HK-2 (cell line): Measurements from ENCODE around the gene MKNK2.
A peak's percentile ranks its signal among the peaks of the same experiment; 100 is the strongest.
"Not testable (repeated sequence)": the region's sequence is repeated elsewhere in the genome, so short reads cannot be mapped to it uniquely, and the experiment has no call there.

ENCODE experiments used
- DNase-seq: peaks from one replicate; pipeline ENCODE4 v3.0.0-alpha.2; 2018; ENCODE audit not compliant: unreplicated experiment

MKNK2 gene

DNA sequence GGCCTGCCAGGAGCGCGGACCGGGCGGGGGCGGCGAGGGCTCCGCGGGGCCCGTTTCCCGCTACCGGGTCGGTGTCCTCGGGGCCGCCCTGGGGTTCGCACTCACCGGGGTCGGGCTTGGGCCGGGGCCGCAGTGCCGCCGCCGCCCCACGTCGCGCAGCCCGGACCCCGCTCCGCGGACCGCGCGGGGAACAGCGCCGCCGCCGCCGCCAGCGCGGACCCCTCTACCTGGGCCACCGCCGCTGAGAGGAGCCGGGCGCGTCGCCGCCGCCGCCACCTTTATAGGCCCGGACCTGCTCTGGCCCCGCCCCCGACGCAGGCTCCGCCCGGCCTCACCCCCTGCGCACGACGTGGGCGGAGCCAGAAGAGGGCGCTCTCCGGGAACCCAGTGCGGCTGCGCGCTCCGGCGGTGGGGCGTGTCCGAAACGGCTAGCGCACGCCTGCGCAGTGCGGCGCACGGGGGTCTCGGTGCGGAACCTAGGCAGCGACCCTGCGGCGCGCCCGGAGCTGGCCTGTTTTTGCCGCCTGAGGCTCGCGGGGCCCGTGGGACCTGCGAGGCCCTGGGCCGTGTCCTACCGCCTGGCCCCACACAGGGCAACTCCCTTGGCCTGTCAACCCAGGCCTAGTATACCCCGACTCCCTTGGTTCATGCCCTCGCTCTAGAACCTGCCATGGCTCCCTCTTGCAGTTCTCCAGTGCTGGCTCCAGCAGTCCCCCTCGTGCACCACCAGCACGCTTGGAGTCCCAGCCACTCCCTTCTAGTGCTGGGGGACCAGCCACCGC is at the start of gene MKNK2:
Gene MKNK2, minus strand, starts transcription at position 254 of the 782 bp plus-strand sequence. CDS start 393 bp downstream, outside the sequence.
- peak; percentile 97 for DNase-seq

DNA sequence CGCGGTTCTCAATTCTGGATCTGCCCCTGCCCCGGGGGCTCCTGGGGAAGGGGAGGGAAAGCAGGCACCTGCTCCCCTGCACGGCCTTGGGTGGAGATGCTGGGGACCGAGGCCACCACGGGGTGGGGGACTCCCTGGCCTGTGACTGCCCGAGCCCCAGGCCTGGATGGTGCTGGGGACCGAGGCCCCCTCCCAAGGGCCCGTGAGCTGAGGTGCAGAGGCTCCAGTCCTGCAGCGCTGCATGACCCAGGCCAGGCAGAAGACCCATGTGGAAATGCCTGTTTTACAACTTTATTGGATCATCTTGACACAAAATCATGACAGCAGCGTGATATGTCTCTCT is 49.6 kb upstream of the MKNK2 start:
- no peak for DNase-seq

DNA sequence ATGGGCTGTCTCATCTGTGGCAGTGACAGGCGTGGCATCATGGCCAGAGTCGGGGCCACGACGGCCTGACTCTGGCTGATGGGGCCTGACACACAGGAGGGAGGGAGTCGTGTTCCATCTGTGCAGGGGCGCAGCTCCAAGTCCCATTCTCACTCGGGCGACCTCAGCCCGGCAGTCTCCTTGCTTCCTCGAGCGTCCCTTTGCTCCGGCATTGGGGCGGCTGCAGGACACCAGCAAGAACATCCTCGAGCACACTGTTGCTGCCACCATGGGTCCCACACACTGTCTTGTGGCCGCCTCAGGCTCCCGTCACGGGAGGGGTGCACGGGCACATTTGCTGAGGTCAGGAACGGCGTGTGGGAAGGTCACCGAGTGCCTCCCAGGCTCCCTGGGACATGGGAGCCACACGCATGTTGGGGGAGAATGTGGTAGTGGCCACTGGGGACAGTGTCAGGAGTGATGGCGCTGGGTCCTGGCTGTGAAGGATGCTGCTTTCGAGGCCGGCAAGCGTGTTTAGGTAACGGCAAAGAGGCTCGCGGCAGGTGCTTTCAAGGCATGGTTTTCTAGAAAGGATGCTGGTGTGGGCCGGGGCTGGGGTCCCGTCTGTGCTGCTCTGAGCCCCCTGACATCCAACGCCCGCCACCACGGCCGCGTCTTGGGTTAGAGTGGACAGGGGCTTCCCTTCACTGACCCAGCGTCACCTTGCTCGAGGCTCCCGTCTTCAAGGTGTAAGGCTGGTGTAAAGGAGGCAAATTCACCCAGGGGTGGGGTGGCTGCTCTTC is 49.1 kb upstream of the MKNK2 start:
- no peak for DNase-seq

DNA sequence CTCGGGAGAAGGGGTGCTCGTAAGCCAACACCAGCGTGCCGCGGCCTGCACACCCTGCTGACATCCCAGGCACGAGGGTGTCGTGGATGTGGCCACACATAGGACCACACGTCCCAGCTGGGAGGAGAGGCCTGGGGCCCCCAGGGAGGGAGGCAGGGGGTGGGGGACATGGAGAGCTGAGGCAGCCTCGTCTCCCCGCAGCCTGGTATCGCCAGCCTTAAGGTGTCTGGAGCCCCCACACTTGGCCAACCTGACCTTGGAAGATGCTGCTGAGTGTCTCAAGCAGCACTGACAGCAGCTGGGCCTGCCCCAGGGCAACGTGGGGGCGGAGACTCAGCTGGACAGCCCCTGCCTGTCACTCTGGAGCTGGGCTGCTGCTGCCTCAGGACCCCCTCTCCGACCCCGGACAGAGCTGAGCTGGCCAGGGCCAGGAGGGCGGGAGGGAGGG is 48.0 kb upstream of the MKNK2 start:
- DNase-seq = no peak

DNA sequence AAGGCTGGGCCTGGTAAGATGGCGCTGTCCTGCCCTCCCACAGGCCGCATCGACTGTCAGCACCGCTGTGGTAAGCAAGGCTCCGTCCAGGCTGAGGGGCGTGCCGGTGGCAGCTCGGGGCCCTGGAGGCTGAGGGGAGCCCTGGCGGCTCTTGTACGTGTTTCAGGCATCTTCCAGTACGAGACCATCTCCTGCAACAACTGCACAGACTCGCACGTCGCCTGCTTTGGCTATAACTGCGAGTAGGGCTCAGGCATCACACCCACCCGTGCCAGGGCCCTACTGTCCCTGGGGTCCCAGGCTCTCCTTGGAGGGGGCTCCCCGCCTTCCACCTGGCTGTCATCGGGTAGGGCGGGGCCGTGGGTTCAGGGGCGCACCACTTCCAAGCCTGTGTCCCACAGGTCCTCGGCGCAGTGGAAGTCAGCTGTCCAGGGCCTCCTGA is 46.9 kb upstream of the MKNK2 start:
- no peak for DNase-seq

DNA sequence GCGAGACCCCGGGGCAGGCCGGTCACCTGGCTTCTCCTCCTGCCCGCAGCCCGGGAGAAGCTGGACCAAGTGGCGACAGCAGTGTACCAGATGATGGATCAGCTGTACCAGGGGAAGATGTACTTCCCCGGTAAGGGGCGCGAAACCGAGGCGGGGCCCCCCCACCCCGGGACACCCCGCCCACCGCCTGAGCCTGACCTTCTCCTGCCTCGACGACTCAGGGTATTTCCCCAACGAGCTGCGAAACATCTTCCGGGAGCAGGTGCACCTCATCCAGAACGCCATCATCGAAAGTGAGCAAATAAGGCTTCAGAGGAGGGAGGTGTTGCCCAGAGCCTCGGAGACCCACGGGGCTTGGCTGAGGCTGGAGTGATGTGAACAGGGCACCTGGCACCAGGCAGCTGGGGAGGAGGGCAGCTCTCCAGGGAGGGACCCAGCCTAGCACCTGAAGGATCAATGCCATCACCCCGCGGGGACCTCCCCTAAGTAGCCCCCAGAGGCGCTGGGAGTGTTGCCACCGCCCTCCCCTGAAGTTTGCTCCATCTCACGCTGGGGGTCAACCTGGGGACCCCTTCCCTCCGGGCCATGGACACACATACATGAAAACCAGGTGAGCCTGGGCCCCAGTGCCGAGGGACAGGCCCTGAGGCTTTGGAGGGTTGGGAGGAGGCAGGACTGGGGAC is 46.3 kb upstream of the MKNK2 start:
- DNase-seq = no peak

DNA sequence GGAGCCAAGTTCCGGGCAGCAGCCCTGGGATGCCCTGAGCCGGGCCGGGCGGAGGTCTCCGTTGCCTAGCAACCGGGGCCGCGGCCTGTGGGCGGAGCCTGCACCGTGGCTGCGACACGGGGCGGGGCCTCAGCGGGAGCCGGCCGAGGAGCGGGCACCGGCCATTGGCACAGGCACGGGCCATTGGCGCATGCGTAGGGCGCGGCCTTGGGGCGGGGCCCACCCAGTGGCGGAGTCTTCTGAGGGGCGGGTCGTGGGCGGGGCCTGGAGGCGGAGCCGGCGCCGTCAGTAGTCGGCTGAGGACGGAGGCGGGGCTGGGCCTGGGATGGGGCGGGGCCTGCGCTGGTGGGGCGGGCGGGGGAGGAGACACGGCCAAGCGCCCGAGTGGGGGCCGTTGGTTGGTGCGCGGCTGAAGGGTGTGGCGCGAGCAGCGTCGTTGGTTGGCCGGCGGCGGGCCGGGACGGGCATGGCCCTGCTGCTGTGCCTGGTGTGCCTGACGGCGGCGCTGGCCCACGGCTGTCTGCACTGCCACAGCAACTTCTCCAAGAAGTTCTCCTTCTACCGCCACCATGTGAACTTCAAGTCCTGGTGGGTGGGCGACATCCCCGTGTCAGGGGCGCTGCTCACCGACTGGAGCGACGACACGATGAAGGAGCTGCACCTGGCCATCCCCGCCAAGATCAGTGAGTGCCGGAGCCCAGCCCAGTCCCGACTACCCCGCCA is 45.6 kb upstream of the MKNK2 start, which contains the start of gene IZUMO4:
Gene IZUMO4, plus strand, starts transcription at position 436 of the 723 bp plus-strand sequence. Its CDS starts 31 bp downstream, at position 467.
- peak; percentile 100 for DNase-seq

DNA sequence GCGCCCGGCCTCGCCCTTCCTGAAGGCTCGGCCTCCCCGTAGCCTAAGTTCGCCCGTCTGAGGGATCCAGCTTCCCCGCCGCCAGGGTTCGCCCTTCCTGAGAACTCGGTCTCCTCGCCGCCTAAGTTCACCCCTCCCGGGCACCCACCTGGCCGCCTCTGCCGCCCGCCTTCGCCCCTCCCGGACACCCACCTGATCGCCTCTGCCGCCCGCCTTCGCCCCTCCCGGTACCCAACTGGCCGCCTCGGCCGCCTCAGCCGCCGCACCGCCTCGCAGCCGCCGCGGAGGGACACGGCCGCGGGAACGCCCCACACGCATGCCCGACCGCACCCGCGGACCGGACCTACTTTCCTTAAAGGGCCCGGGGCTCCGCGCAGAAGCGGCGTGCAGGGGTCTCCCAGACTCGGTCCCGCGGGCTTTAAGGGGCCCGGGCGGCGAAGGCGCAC is 45.0 kb upstream of the MKNK2 start, which contains the start of gene MOB3A:
Gene MOB3A, minus strand, starts transcription at position 293 of the 446 bp plus-strand sequence. CDS start 17,766 bp downstream, outside the sequence.
- peak; percentile 92 for DNase-seq

DNA sequence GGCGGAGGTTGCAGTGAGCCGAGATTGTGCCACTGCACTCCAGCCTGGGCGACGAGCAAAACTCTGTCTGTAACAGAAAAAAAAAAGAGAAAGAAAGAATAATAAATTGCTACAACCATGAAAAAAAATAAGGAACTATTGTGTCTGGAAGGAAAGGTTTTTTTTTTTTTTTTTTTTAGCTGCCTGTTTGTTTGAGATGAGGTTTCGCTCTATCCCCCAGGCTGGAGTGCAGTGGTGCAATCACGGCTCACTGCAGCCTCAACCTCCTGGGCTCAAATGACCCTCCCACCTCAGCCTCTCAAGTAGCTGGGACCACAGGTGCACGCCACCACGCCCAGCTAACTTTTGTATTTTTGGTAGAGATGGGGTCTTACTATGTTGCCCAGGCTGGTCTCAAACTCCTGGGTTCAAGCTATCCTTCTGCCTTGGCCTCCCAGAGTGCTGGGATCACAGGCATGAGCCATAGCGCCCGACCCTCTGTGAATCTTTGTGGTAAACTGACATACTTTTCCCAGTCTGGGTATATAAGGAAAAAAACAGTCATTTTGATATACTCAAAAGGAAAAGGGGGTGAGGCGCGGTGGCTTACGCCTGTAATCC is 41.0 kb upstream of the MKNK2 start:
- DNase-seq = not testable (repeated sequence)

DNA sequence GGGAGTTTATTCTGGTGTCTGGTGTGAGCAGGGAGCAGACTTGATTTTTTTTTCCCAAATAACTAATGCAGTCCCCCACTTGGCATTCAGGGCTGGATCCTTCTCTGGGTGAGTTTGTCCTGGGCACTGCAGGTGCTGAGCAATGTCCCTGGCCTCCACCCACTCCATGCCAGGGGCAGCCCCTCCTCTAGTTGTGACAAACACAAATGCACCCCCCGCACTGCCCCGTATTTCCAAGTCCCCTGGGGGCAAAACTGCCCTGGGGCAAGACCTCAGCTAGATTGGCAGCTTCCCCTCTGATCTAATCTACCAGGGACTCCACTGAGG is 38.6 kb upstream of the MKNK2 start:
- DNase-seq = no peak

DNA sequence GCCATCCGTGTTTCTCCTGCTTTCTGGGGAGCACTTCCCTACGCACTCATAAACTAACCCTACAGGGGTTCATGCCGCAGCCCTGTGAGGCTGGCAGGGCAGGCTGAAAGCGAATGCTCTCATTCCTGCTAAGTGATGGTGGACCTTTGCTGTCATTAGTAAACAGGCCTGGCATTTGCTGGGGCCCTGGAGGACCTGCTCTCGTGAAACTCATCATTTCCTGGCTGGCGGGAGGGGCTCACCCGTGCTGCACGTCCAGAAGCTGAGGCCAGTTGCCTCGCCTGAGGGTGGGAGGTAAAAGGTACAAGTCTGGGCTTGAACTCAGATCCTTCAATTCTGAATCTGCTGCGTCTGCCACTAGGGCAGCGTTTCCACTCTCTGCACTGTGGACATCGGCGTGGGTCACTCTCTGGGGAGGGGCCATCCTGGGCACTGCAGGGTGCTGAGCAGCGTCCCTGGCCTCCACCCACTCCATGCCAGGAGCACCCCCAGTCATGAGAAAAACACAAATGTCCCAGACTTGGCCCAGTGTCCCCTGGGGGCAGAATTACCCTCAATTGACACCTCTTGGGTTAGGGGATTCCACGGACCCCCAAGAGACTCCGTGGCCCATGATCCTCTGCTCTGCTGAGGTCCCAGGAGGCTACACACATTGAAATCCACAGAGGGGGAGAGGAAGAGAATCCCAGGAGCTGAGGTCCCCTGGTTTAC is 38.1 kb upstream of the MKNK2 start:
- no peak for DNase-seq

DNA sequence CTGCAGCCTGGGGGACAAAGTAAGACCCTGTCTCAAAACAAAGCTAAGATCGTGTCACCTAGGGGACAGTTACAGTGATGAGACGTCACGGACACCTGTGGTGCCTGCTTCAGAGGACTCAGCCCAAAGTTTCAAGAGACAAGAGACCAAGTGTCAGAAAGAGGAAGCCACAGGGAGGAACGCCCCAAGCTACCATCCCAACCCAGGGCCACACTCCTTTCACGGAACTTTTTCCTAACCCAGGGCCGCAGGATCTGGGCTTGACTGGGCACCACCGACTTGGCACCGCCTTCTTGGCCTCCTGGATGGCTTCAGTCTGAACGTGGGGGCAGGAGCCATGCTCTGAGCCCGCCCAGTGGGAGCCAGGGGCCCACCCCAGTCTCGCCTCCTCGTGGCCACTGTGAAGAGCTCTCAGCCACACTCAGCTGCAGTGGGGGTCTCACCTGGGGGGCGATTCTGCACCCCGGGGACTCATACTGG is 36.6 kb upstream of the MKNK2 start:
- DNase-seq = no peak

DNA sequence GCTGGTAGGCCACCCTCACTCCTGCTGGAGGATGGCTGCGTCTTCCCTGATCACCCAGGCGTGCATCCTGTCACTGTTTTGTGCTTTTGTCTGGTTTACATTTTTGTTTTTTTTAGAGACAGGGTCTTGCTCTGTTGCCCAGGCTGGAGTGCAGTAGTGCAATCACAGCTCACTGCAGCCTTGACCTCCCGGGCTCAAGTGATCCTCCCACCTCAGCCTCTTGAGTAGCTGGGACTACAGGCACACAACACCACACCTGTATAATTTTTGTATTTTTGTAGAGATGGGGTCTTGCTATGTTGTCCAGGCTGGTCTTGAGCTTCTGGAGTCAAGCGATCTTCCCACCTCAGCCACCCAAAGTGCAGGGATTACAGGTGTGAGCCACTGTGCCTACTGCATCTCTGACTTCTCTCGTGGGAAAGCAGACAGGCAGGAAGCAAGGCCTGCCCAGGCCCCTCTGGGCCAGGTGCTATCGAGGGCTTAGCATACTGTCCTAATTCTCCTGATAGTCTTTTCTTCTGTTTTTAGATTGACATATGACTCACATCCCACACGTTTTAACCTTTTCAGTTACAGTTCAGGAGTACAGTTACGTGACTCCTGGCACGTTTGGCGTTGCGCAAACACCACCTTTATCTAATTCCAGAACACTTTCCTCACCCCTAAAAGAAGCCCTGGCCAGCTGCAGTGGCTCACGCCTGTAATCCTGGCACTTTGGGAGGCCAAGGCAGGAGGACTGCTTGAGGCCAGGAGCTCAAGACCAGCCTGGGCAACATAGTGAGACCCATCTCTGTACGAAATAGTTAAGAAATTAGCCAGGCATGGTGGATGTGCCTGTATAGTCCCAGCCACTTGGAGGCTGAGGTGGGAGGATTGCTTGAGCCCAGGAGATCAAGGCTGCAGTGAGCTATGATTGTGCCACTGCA is 35.9 kb upstream of the MKNK2 start:
- DNase-seq = peak; percentile 82

DNA sequence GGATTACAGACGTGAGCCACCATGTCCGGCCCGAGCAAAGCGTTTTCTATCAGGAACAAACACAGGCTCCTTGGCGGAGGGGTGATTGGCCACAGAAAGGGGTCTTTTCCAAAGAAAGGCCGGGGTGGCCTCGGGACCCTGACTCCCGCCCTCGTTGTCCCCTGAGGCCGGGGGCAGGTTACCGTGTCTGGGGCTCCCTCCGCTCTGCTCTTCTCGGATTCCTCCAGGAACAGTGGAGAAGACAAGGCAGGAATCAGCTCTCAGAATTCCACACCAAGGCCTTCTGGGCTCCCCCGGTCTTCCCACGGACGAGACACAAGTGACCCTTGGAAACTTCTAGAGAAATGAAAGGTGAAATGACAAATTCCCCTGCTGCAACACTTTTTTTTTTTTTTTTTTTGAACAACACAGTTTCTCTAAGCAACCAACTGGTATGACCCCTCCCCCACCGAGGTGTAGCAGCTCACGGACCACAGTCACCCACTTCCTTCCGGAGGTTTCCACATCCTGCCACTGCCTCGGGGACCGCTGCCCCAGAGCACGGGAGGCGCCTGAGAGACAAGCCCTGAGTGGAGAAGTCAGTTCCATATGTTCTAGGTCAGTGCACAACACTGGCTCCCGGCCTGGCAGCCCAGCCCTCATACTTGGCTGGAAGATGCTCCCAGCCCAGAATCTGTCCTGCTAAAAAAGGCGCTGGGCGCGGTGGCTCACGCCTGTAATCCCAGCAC is 34.1 kb upstream of the MKNK2 start:
- DNase-seq = peak; percentile 90

DNA sequence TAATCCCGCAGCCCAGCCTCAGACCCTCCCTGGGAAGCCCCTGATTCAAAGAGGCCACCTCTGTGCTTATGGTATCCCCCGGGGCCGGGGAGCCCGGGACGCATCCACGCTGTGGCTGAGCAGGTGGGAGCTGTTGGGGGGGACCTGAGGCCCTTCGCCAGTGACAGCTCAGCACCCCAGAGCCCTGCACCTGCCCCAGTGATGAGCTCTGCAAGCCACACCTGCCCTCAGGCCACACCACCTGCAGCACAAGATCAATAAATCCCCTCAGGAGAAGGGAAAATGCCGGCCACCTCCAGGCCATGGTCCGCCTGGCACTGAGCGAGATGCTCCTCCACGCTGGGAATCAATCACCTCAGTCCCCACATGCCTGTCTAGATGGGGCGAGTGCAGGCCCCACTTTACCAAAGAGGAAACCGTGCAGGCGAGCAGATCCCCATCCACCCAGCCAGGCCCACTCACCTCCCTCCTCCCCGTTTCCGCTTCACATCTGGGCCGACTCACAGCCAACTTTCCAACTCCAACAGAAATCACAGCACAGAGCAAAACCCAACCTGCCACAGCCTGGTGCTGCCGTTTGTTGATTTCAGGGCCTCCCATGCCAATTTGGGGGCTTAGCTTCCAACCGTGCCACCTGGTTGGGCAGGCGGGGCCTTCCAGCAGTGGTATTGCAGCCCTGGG is 32.3 kb upstream of the MKNK2 start:
- DNase-seq = no peak

DNA sequence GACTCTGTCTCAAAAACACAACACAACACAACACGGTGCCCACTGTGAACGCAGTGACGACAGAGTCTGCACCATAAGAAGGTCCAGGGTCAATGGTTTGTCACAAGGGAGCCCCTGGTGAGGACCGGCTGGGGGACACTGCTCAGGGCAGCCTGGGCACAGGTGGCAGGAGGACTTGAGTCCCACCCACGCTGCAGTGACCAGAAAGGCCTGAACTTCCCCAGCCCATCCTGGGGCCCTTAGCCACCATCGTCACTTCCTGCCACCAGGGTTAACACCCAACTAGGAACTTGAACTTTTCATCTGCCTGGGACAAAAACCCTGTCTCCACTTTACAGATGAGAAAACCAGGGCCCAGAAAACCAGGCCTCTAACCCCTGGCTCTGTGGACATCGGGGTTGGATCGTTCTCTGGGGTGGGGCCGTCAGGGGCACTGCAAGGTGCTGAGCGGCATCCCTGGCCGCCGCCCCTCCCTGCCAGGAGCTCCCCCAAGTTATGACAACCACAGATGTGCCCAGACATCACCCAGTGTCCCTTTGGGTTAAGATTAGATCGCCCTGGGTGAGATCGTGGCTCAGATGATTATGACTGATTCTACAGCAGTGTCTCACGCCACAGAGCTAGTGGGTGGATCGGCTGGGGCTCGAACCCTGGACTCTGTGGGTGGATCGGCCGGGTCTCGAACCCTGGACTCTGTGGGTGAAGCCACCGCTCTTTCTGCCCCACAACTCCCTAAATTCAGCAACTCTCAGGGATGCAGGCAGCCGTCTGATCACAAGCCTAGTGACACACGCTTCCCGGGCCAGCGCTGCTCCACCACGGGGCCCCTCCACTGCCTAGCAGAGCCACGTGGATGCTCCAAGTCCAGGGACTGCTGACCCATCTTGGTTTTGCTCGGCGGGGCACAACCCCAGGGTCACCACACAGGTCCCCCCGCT is 31.1 kb upstream of the MKNK2 start:
- DNase-seq = no peak
